K562 (cell line): ENCODE data around the gene CDK11B. TPM values are rescaled to one million over a fixed set of nuclear protein-coding genes. Genes with fewer than 3 reads are reported as not detected.

Source experiments
- ATAC-seq: fragments of 200-7000 bp; cut with Tn5 transposase; 3 replicates; pipeline ENCODE4 v1.9.1; 2020; ENCODE audit warnings: moderate library complexity
- BruUV-seq: library from RNA; stranded (reverse); fragments of 400-500 nt; replicated peaks from 2 replicates; lab custom pipeline; 2021; lab: Mats Ljungman, UMichigan
- CTCF ChIA-PET: fragments of 300-600 bp; formaldehyde crosslinking; extraction: SDS; loops from one replicate; lab custom pipeline; 2021; ENCODE audit warnings: low intra/inter-chr PET ratio; lab: Yijun Ruan, JAX
- POLR2A ChIA-PET: fragments of 300-600, 350-650 bp; sonication (Branson Sonifier 250); formaldehyde crosslinking; extraction: SDS; loops from one replicate; lab custom pipeline; 2021; ENCODE audit warnings: antibody characterized with exemption, inconsistent platforms; lab: Yijun Ruan, JAX
- DNase-seq, 4 experiments: peaks; one replicate each; pipeline versions ENCODE4 v3.0.0 to v3.0.0-alpha.2; 2011 to 2018; ENCODE audit warnings: low spot score in 3 of 4, mixed read lengths in 3 of 4; ENCODE audit errors: extremely low read depth in 1 of 4
- FAIRE-seq: peaks from 2 replicates; lab custom pipeline; 2011; peaks lifted over from hg19 to GRCh38; lab: Jason Lieb, UNC
- H2AFZ ChIP-seq: 2 replicates; pipeline ENCODE4 v1.6.0; 2011; ENCODE audit warnings: low read depth, low read length, control low read depth, inconsistent platforms
- H3K27ac ChIP-seq: fragments of 200-600 bp; 3 replicates; pipeline ENCODE4 v1.8.0; 2011; ENCODE audit warnings: low read depth, mild to moderate bottlenecking, control low read depth, inconsistent platforms, low read length, moderate library complexity, mixed read lengths; ENCODE audit errors: extremely low read depth
- H3K27me3 ChIP-seq, 2 experiments: fragments of 300-600 bp in 1 of 2; 2 replicates in 1 of 2; 3 replicates in 1 of 2; pipeline versions ENCODE4 v1.6.0 to v1.8.0; 2011; ENCODE audit warnings: inconsistent platforms in 2 of 2, low read length in 2 of 2, mild to moderate bottlenecking in 1 of 2, mixed read lengths in 1 of 2, moderate library complexity in 1 of 2; ENCODE audit not compliant: control insufficient read depth in 2 of 2, insufficient read depth in 2 of 2
- H3K36me3 ChIP-seq: fragments of 300-600 bp; 3 replicates; pipeline ENCODE4 v1.8.0; 2011; ENCODE audit warnings: mild to moderate bottlenecking, low read length, inconsistent platforms; ENCODE audit not compliant: control insufficient read depth, insufficient read depth
- H3K4me1 ChIP-seq, 2 experiments: fragments of 200-600 bp in 1 of 2; replicated peaks in 1 of 2; 2 replicates in 1 of 2; 3 replicates in 1 of 2; pipeline versions ENCODE4 v1.5.1 to v1.8.0; 2011; ENCODE audit warnings: inconsistent platforms in 2 of 2, low read length in 2 of 2, mild to moderate bottlenecking in 1 of 2, mixed read lengths in 1 of 2, moderate library complexity in 1 of 2; ENCODE audit not compliant: control insufficient read depth in 2 of 2, insufficient read depth in 2 of 2
- H3K4me2 ChIP-seq: 2 replicates; pipeline ENCODE4 v1.6.1; 2011; ENCODE audit warnings: low read length, control low read depth, inconsistent platforms, mixed read lengths; ENCODE audit not compliant: insufficient read depth
- H3K4me3 ChIP-seq: fragments of 200-600 bp; sonication (generic), shearing (Covaris generic); 2 replicates; pipeline ENCODE4 v1.5.1; 2016; ENCODE audit warnings: control low read depth, inconsistent platforms
- H3K79me2 ChIP-seq: fragments of 200-600 bp; 3 replicates; pipeline ENCODE4 v1.8.0; 2011; ENCODE audit warnings: low read length, inconsistent platforms; ENCODE audit not compliant: control insufficient read depth, insufficient read depth
- H3K9ac ChIP-seq, 2 experiments: 2 replicates each; pipeline versions ENCODE4 v1.6.0 to v1.6.1; 2011; ENCODE audit warnings: low read depth in 2 of 2, low read length in 2 of 2, control low read depth in 1 of 2, inconsistent platforms in 1 of 2, mild to moderate bottlenecking in 1 of 2, mixed read lengths in 1 of 2; ENCODE audit not compliant: insufficient read depth in 1 of 2
- H3K9me1 ChIP-seq: one replicate; pipeline ENCODE4 v1.6.0; 2011; ENCODE audit warnings: inconsistent platforms, mild to moderate bottlenecking, low read length, moderate library complexity; ENCODE audit not compliant: control insufficient read depth, insufficient read depth
- H3K9me3 ChIP-seq: replicated peaks from 2 replicates; pipeline ENCODE4 v1.5.1; 2011; ENCODE audit warnings: low read depth, low read length, inconsistent platforms; ENCODE audit not compliant: control insufficient read depth, insufficient read depth
- H4K20me1 ChIP-seq: replicated peaks from 2 replicates; pipeline ENCODE4 v1.6.1; 2011; ENCODE audit warnings: low read length, inconsistent platforms, mixed read lengths; ENCODE audit not compliant: control insufficient read depth, insufficient read depth
- E2F5 ChIP-seq: sonication (generic); formaldehyde crosslinking; IDR thresholded peaks from 2 replicates; pipeline ENCODE4 v1.8.0; 2022; ENCODE audit warnings: mild to moderate bottlenecking, missing genetic modification reagents
- EHMT2 ChIP-seq: fragments of 450-650 bp; IDR thresholded peaks from 2 replicates; pipeline ENCODE4 v1.6.1; 2018; ENCODE audit warnings: antibody characterized with exemption
- HMG20B ChIP-seq: fragments of 250-450 bp; sonication (Bioruptor Pico); IDR thresholded peaks from 2 replicates; pipeline ENCODE4 v1.5.0; 2021; ENCODE audit warnings: mild to moderate bottlenecking
- MEF2D ChIP-seq: conservative IDR thresholded peaks from 2 replicates; pipeline ENCODE4 v1.6.1; 2016; ENCODE audit warnings: low read depth, missing genetic modification characterization, missing compliant biosample characterization
- NCOA2 ChIP-seq, 2 experiments: fragments of 450-650 bp; IDR thresholded peaks; 2 replicates each; pipeline ENCODE4 v1.6.1; 2018; ENCODE audit warnings: mild to moderate bottlenecking in 2 of 2, moderate library complexity in 1 of 2; ENCODE audit not compliant: partially characterized antibody in 2 of 2
- PHB ChIP-seq: fragments of 250-450 bp; sonication (Bioruptor Pico); IDR thresholded peaks from 2 replicates; pipeline ENCODE4 v1.5.0; 2021
- XRCC4 ChIP-seq: IDR thresholded peaks from one replicate; pipeline ENCODE4 v1.6.1; 2011; ENCODE audit not compliant: insufficient read depth, insufficient read length; ENCODE audit errors: extremely low read depth
- ZBTB2 ChIP-seq: fragments of 450-650 bp; IDR thresholded peaks from 2 replicates; pipeline ENCODE4 v1.6.1; 2016; ENCODE audit warnings: antibody characterized with exemption
- ZFX ChIP-seq: sonication (generic); formaldehyde crosslinking; IDR thresholded peaks from 2 replicates; pipeline ENCODE4 v1.8.0; 2022; ENCODE audit warnings: mild to moderate bottlenecking, missing genetic modification reagents, moderate library complexity
- ZNF12 ChIP-seq: sonication (generic); formaldehyde crosslinking; IDR thresholded peaks from 2 replicates; pipeline ENCODE4 v1.4.0; 2020; ENCODE audit warnings: mild to moderate bottlenecking, missing genetic modification reagents
- ZNF174 ChIP-seq: fragments of 250-450 bp; sonication (Bioruptor Pico); IDR thresholded peaks from 2 replicates; pipeline ENCODE4 v1.4.0; 2020; ENCODE audit warnings: mild to moderate bottlenecking
- ZNF277 ChIP-seq: fragments of 250-450 bp; sonication (Bioruptor Pico); IDR thresholded peaks from 2 replicates; pipeline ENCODE4 v1.8.0; 2022; ENCODE audit warnings: inconsistent platforms, mild to moderate bottlenecking, moderate library complexity, borderline replicate concordance
- ZNF511 ChIP-seq: sonication (generic); formaldehyde crosslinking; IDR thresholded peaks from 2 replicates; pipeline ENCODE4 v1.8.0; 2022; ENCODE audit warnings: mild to moderate bottlenecking, missing genetic modification reagents
- ZNF561 ChIP-seq: fragments of 450-650 bp; formaldehyde crosslinking; conservative IDR thresholded peaks from 2 replicates; pipeline ENCODE4 v1.4.0; 2020; ENCODE audit warnings: mild to moderate bottlenecking, moderate library complexity
- WGBS: fragments of 100-300 bp; shearing (Covaris generic); methylation state at CpG from one replicate; pipeline ENCODE4 v1.1.6; 2016; ENCODE audit warnings: low coverage, mixed read lengths; ENCODE audit not compliant: insufficient coverage; ENCODE audit errors: missing lambda C conversion rate; 5-methylcytosine and 5-hydroxymethylcytosine counted together
- in situ Hi-C: fragments of 300-500 bp; cut with MboI; formaldehyde crosslinking; loops from 4 replicates; pipeline ENCODE4 v1.15.0; 2018; ENCODE audit warnings: inconsistent platforms, mixed read lengths
- intact Hi-C: fragments of 100-400 bp; cut with micrococcal nuclease; formaldehyde crosslinking; loops from 2 replicates; pipeline ENCODE4 v1.14.2; 2022
- polyA plus RNA-seq, 8 experiments: library from polyadenylated mRNA; depleted of rRNA in 4 of 8; stranded (reverse) in 5 of 8; unstranded in 3 of 8; fragments of >200 nt; fragmentation: Nextera tagmentation in 2 of 8; fragmentation: Illumina TruSeq in 1 of 8; extraction: Ambion mirVana in 2 of 8; extraction: Trizol in 1 of 8; gene quantifications; 2 replicates each; pipeline versions ENCODE4 v1.2.1 to v1.2.3, GENCODE V29; 2011 to 2014; ENCODE audit warnings: inconsistent platforms in 1 of 8, missing spikeins in 1 of 8
- total RNA-seq, 7 experiments: library from RNA; depleted of rRNA in 6 of 7; stranded (reverse); fragments of >200 nt in 6 of 7; fragmentation: Illumina TruSeq in 2 of 7; extraction: Trizol in 2 of 7; gene quantifications; 2 replicates each; pipeline versions ENCODE4 v1.2.1 to v1.2.3, GENCODE V29; 2011 to 2021; ENCODE audit warnings: low replicate concordance in 1 of 7

The CDK11B gene
- total and polyA plus RNA-seq, 9 of the 15 experiments (the other 6 are each of a cell fraction or from before 2014, with no cell fraction given) = 2.8 to 52.2 (median 19.5) TPM

- no peak for TF ChIP-seq ZBTB2
- no peak for TF ChIP-seq ZNF561 (CRISPR knock-in tag)
- no peak for TF ChIP-seq E2F5
- no peak for TF ChIP-seq NCOA2 (IDR thresholded peaks at IDR 0.05; ENCODE audit: partially characterized antibody in 2 of 2)
- no peak for TF ChIP-seq ZNF277 (CRISPR knock-in tag)
Observed at GRCh38 chr1:1625824-1626206, 33.0 kb downstream of the CDK11B start (continued).

GRCh38 chr1:1625404-1625775, 33.4 kb downstream of the CDK11B start:
- H3K4me2 ChIP-seq = no peak overlapping the region
- H3K9me1 ChIP-seq = no peaks in the 10 kb centered on the region
- in situ Hi-C loops (no loop called here), intact Hi-C loops (no loop called here)
- H3K9ac ChIP-seq = peak overlapping the region in 1 of 2 experiments; percentile 69; a peak in 1 of 4 replicates
- ChIA-PET CTCF (no interaction called here), POLR2A (interaction anchor here (1.2 to 1.6 kb wide), 2 partner anchors 10 to 22 kb away, joined by 3 to 4 read pairs; partner anchors contain the start of gene MIB2)
- TF ChIP-seq ZNF174 (no peak), XRCC4 (no peak), ZNF511 (CRISPR knock-in tag) (no peak), ZNF12 (CRISPR knock-in tag) (no peak), HMG20B (CRISPR knock-in tag) (no peak), ZFX (0 out of 2 replicates have a peak, but pooled peaks have one; percentile 24), MEF2D (tag) (no peak), EHMT2 (no peak), PHB (CRISPR knock-in tag) (no peak)
- WGBS = 79% methylated on average over 14 of the region's 28 CpGs
- H3K9me3 ChIP-seq = no peaks in the 10 kb centered on the region
- H2AFZ ChIP-seq = no peak overlapping the region
- no peak for FAIRE-seq
- no peak overlapping the region for H3K4me3 ChIP-seq
- no peak overlapping the region for H3K27ac ChIP-seq
- no peaks in the 10 kb centered on the region for H3K36me3 ChIP-seq
- peaks cover 0 to 90% of the 10 kb centered on the region in 2 experiments; a peak in 3 of 5 replicates for H3K4me1 ChIP-seq
- no peak for ATAC-seq
- no peak for DNase-seq
- no peaks in the 10 kb centered on the region for H3K79me2 ChIP-seq
- no TSS peak for BruUV-seq
- H4K20me1 ChIP-seq = peaks cover 5% of the 10 kb centered on the region; the same call in 1 of the 2 replicates
- H3K27me3 ChIP-seq = no peaks in the 10 kb centered on the region
